GM23338 (cell line): ENCODE data around the gene AHR. TPM values are rescaled to one million over a fixed set of nuclear protein-coding genes. Genes with fewer than 3 reads are reported as not detected.

ENCODE experiments used
- ATAC-seq: fragments of 200-7000 bp; cut with Tn5 transposase; 3 replicates; pipeline ENCODE4 v1.9.1; 2020
- DNase-seq: peaks from one replicate; pipeline ENCODE4 v3.0.0-alpha.2; 2015; ENCODE audit warnings: low spot score
- H2AFZ ChIP-seq: fragments of 200-600 bp; sonication (generic); 2 replicates; pipeline ENCODE4 v1.8.0; 2016; ENCODE audit warnings: antibody characterized with exemption, mild to moderate bottlenecking, moderate library complexity
- H3F3A ChIP-seq: fragments of 200-600 bp; sonication (generic); replicated peaks from 2 replicates; pipeline ENCODE4 v1.8.0; 2017; ENCODE audit warnings: antibody characterized with exemption, mixed run types, low read depth
- H3K27ac ChIP-seq: fragments of 200-600 bp; sonication (generic); 2 replicates; pipeline ENCODE4 v1.6.1; 2016; ENCODE audit warnings: low read depth
- H3K27me3 ChIP-seq: fragments of 200-600 bp; sonication (generic); 2 replicates; pipeline ENCODE4 v1.8.0; 2016; ENCODE audit warnings: mild to moderate bottlenecking, mixed run types, moderate library complexity; ENCODE audit not compliant: insufficient read depth
- H3K36me3 ChIP-seq: fragments of 200-600 bp; sonication (generic); 2 replicates; pipeline ENCODE4 v1.8.0; 2016; ENCODE audit warnings: mild to moderate bottlenecking; ENCODE audit not compliant: insufficient read depth
- H3K4me1 ChIP-seq: fragments of 200-600 bp; sonication (generic); 2 replicates; pipeline ENCODE4 v1.8.0; 2016; ENCODE audit warnings: mild to moderate bottlenecking, moderate library complexity; ENCODE audit not compliant: insufficient read depth
- H3K4me2 ChIP-seq: fragments of 200-600 bp; sonication (generic); 2 replicates; pipeline ENCODE4 v1.7.1; 2017; ENCODE audit warnings: mixed run types
- H3K4me3 ChIP-seq: fragments of 200-600 bp; sonication (generic); 2 replicates; pipeline ENCODE4 v1.6.1; 2016; ENCODE audit warnings: mixed run types
- H3K79me2 ChIP-seq: fragments of 200-600 bp; sonication (generic); replicated peaks from 2 replicates; pipeline ENCODE4 v1.8.0; 2017; ENCODE audit warnings: mild to moderate bottlenecking; ENCODE audit not compliant: insufficient read depth
- H3K9me2 ChIP-seq: fragments of 200-600 bp; sonication (generic); 2 replicates; pipeline ENCODE4 v1.8.0; 2017; ENCODE audit not compliant: insufficient read depth
- H4K20me1 ChIP-seq: fragments of 200-600 bp; sonication (generic); replicated peaks from 2 replicates; pipeline ENCODE4 v1.8.0; 2017; ENCODE audit warnings: mild to moderate bottlenecking; ENCODE audit not compliant: insufficient read depth
- H3K27ac Mint-ChIP-seq: 2 replicates; pipeline ENCODE4 v1.8.0; 2020; ENCODE audit warnings: inconsistent platforms, mild to moderate bottlenecking, moderate library complexity, mixed read lengths
- H3K27me3 Mint-ChIP-seq: 3 replicates; pipeline ENCODE4 v1.8.0; 2022; ENCODE audit warnings: low read depth, mild to moderate bottlenecking, moderate library complexity, mixed read lengths, inconsistent platforms; ENCODE audit not compliant: insufficient read depth, poor library complexity
- H3K36me3 Mint-ChIP-seq: 3 replicates; pipeline ENCODE4 v1.8.0; 2021; ENCODE audit warnings: low read depth, mild to moderate bottlenecking, inconsistent platforms, moderate library complexity, mixed read lengths
- H3K4me1 Mint-ChIP-seq: 3 replicates; pipeline ENCODE4 v1.8.0; 2020; ENCODE audit warnings: mild to moderate bottlenecking, inconsistent platforms, mixed read lengths
- H3K4me3 Mint-ChIP-seq: 3 replicates; pipeline ENCODE4 v1.8.0; 2021; ENCODE audit warnings: moderate library complexity, mild to moderate bottlenecking, inconsistent platforms, mixed read lengths
- H3K9me3 Mint-ChIP-seq: 3 replicates; pipeline ENCODE4 v1.8.0; 2020; ENCODE audit warnings: moderate library complexity, mild to moderate bottlenecking, inconsistent platforms, mixed read lengths
- CREB1 ChIP-seq: fragments of 250-450 bp; sonication (Bioruptor Pico); IDR thresholded peaks from 2 replicates; pipeline ENCODE4 v1.5.0; 2020; ENCODE audit warnings: low read depth, mild to moderate bottlenecking, moderate library complexity
- CTCF ChIP-seq, 2 experiments: fragments of 200-600 bp in 1 of 2; sonication (generic) in 1 of 2; conservative IDR thresholded peaks; 2 replicates each; pipeline versions ENCODE4 v1.5.1 to v1.6.1; 2016 to 2017; ENCODE audit warnings: antibody characterized with exemption in 2 of 2, low read depth in 2 of 2, mild to moderate bottlenecking in 2 of 2, moderate library complexity in 1 of 2
- EZH2 ChIP-seq: fragments of 200-600 bp; sonication (generic); IDR thresholded peaks from one replicate; pipeline ENCODE4 v1.8.0; 2017; ENCODE audit warnings: antibody characterized with exemption, mild to moderate bottlenecking, low read depth; ENCODE audit not compliant: unreplicated experiment
- EZH2phosphoT487 ChIP-seq: fragments of 200-600 bp; sonication (generic); IDR thresholded peaks from one replicate; pipeline ENCODE4 v1.8.1; 2018; ENCODE audit warnings: antibody characterized with exemption; ENCODE audit not compliant: unreplicated experiment
- JUNB ChIP-seq: IDR thresholded peaks from one replicate; pipeline ENCODE4 v1.6.1; 2016; ENCODE audit warnings: antibody characterized with exemption; ENCODE audit not compliant: unreplicated experiment
- NANOG ChIP-seq: IDR thresholded peaks from 2 replicates; pipeline ENCODE4 v1.6.1; 2016; ENCODE audit warnings: antibody characterized with exemption, borderline replicate concordance
- POLR2AphosphoS5 ChIP-seq: IDR thresholded peaks from 2 replicates; pipeline ENCODE4 v1.6.1; 2016; ENCODE audit warnings: antibody characterized with exemption, low read depth
- STAT1 ChIP-seq: IDR thresholded peaks from one replicate; pipeline ENCODE4 v1.6.1; 2016; ENCODE audit warnings: antibody characterized with exemption; ENCODE audit not compliant: unreplicated experiment
- ZNF114 ChIP-seq: fragments of 250-450 bp; sonication (Bioruptor Pico); IDR thresholded peaks from 2 replicates; pipeline ENCODE4 v1.5.0; 2020; ENCODE audit warnings: mild to moderate bottlenecking, moderate library complexity
- ZNF331 ChIP-seq: fragments of 250-450 bp; sonication (Bioruptor Pico); IDR thresholded peaks from 2 replicates; pipeline ENCODE4 v1.5.0; 2020; ENCODE audit warnings: low read depth, mild to moderate bottlenecking, moderate library complexity
- ZNF462 ChIP-seq: fragments of 250-450 bp; sonication (Bioruptor Pico); IDR thresholded peaks from 2 replicates; pipeline ENCODE4 v1.5.0; 2020; ENCODE audit warnings: mild to moderate bottlenecking, moderate library complexity
- polyA plus RNA-seq: library from polyadenylated mRNA; unstranded; fragments of >200 nt; fragmentation: Nextera tagmentation; extraction: Ambion mirVana; gene quantifications from 2 replicates; pipeline ENCODE4 v1.2.1, GENCODE V29; 2016
- total RNA-seq: library from RNA; depleted of rRNA; stranded (reverse); fragments of >200 nt; shearing (Covaris generic); gene quantifications from 2 replicates; pipeline ENCODE4 v1.2.3, GENCODE V29; 2014
- TF ChIP-seq, protein P1 (sequence below): IDR thresholded peaks from 2 replicates; pipeline ENCODE4 v1.6.1; 2016; ENCODE audit warnings: antibody characterized with exemption
- TF ChIP-seq, protein P2 (sequence below): IDR thresholded peaks from one replicate; pipeline ENCODE4 v1.6.1; 2018; ENCODE audit warnings: antibody characterized with exemption; ENCODE audit not compliant: unreplicated experiment

AHR gene
- total and polyA plus RNA-seq, 2 experiments from 2014 or later, result 3.4 to 14.9 TPM

DNA sequence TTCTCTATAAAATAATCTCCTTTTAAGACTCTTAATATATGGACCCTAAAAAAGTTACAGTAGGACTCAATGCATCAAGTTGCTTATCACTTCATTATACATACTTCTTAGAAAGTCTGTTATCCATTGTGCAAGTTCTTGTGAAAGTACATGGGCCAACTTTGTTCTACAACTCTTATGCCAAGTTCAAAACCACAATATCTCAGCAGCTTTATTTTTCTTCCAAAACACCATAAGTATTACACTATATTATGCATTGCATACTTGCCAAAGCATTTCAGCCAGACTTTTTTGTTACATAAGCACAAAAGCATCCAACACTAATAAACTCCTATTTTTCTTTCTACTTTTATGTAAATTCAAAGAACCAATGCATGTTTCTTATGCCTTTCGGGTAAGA, 94.4 kb downstream of the AHR start:
- peaks cover 51% of the 10 kb centered on the region for H3K9me3 Mint-ChIP-seq
- H3K27me3 Mint-ChIP-seq, result no peaks in the 10 kb centered on the region
- H3K4me3 Mint-ChIP-seq, result no peak overlapping the region
- H4K20me1 ChIP-seq, result no peaks in the 10 kb centered on the region
- H3K36me3 Mint-ChIP-seq, result peaks cover 25% of the 10 kb centered on the region
- H3K4me1 ChIP-seq, result no peaks in the 10 kb centered on the region
- TF ChIP-seq CREB1 (no peak), NANOG (no peak), POLR2AphosphoS5 (no peak), CTCF (conservative IDR thresholded peaks at IDR 0.05; ENCODE audit: low read depth in 2 of 2) (no peak), JUNB (no peak), STAT1 (no peak), EZH2phosphoT487 (no peak), ZNF114 (CRISPR knock-in tag) (no peak), ZNF462 (CRISPR knock-in tag) (no peak), EZH2 (no peak), ZNF331 (CRISPR knock-in tag) (no peak)
- TF ChIP-seq, protein P1, sequence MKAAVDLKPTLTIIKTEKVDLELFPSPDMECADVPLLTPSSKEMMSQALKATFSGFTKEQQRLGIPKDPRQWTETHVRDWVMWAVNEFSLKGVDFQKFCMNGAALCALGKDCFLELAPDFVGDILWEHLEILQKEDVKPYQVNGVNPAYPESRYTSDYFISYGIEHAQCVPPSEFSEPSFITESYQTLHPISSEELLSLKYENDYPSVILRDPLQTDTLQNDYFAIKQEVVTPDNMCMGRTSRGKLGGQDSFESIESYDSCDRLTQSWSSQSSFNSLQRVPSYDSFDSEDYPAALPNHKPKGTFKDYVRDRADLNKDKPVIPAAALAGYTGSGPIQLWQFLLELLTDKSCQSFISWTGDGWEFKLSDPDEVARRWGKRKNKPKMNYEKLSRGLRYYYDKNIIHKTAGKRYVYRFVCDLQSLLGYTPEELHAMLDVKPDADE, result no peak
- TF ChIP-seq, protein P2, sequence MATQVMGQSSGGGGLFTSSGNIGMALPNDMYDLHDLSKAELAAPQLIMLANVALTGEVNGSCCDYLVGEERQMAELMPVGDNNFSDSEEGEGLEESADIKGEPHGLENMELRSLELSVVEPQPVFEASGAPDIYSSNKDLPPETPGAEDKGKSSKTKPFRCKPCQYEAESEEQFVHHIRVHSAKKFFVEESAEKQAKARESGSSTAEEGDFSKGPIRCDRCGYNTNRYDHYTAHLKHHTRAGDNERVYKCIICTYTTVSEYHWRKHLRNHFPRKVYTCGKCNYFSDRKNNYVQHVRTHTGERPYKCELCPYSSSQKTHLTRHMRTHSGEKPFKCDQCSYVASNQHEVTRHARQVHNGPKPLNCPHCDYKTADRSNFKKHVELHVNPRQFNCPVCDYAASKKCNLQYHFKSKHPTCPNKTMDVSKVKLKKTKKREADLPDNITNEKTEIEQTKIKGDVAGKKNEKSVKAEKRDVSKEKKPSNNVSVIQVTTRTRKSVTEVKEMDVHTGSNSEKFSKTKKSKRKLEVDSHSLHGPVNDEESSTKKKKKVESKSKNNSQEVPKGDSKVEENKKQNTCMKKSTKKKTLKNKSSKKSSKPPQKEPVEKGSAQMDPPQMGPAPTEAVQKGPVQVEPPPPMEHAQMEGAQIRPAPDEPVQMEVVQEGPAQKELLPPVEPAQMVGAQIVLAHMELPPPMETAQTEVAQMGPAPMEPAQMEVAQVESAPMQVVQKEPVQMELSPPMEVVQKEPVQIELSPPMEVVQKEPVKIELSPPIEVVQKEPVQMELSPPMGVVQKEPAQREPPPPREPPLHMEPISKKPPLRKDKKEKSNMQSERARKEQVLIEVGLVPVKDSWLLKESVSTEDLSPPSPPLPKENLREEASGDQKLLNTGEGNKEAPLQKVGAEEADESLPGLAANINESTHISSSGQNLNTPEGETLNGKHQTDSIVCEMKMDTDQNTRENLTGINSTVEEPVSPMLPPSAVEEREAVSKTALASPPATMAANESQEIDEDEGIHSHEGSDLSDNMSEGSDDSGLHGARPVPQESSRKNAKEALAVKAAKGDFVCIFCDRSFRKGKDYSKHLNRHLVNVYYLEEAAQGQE, result no peak
- no peaks in the 10 kb centered on the region for H3K79me2 ChIP-seq
- no peaks in the 10 kb centered on the region for H3F3A ChIP-seq
- no peak overlapping the region for H3K27ac Mint-ChIP-seq
- no peak for ATAC-seq
- no peak for DNase-seq
- peaks cover 6% of the 10 kb centered on the region; the same call in 2 of the 3 replicates for H3K4me1 Mint-ChIP-seq
- H3K4me2 ChIP-seq, result no peak overlapping the region
- H2AFZ ChIP-seq, result no peak overlapping the region
- H3K36me3 ChIP-seq, result no peaks in the 10 kb centered on the region; the same call in 1 of the 2 replicates
- H3K27ac ChIP-seq, result no peak overlapping the region
- H3K4me3 ChIP-seq, result no peak overlapping the region
- no peaks in the 10 kb centered on the region for H3K27me3 ChIP-seq
- 0 out of 2 replicates have a peak, but pooled peaks cover 6% of the 10 kb centered on the region for H3K9me2 ChIP-seq
